ENCODE measurements around the gene CEND1.

The CEND1 gene

GRCh38 chr11:798093-798713, 8.3 kb upstream of the CEND1 start, which contains the start of gene SLC25A22:
Gene SLC25A22, minus strand, starts transcription at chr11:798281. Its CDS starts 3,275 bp downstream, at chr11:795006.
- Histone ChIP-seq H3K4me1 (ENCODE audit: control insufficient read depth, low read length) (peaks cover 33% of the 10 kb centered on the region), H3F3A (ENCODE audit: control insufficient read depth, insufficient read depth) (peaks cover 12% of the 10 kb centered on the region; the same call in 1 of the 2 replicates), H3K79me2 (ENCODE audit: control insufficient read depth, low read length) (peaks cover 25% of the 10 kb centered on the region), H4K20me1 (ENCODE audit: control insufficient read depth, insufficient read depth, low read depth, low read length) (peaks cover 4% of the 10 kb centered on the region; the same call in 1 of the 2 replicates), H3K9me3 (ENCODE audit: control insufficient read depth, insufficient read depth, low read length) (no peaks in the 10 kb centered on the region), H3K4me3 (ENCODE audit: low read length) (peak within 1 kb of the TSS; percentile 93), H3K27ac (ENCODE audit: low read depth, low read length) (peak within 1 kb of the TSS; percentile 80), H3K9me2 (replicated peaks; ENCODE audit: control insufficient read depth, low read length) (no peaks in the 10 kb centered on the region), H3K36me3 (ENCODE audit: control insufficient read depth, low read length) (peaks cover 52% of the 10 kb centered on the region), H3K27me3 (ENCODE audit: control insufficient read depth, low read length) (no peaks in the 10 kb centered on the region), H3K4me2 (ENCODE audit: low read length) (peak within 1 kb of the TSS; percentile 97)
- TF ChIP-seq CTCF (IDR thresholded peaks at IDR 0.05; ENCODE audit: low read depth, low read length, poor library complexity, severe bottlenecking) (peak; percentile 73), EZH2phosphoT487 (IDR thresholded peaks at IDR 0.05; ENCODE audit: borderline replicate concordance, low read length) (no peak)

GRCh38 chr11:797296-798092, 7.6 kb upstream of the CEND1 start:
- H3K9me3 ChIP-seq (ENCODE audit: control insufficient read depth, insufficient read depth, low read length) = no peaks in the 10 kb centered on the region
- no peak for TF ChIP-seq CTCF (IDR thresholded peaks at IDR 0.05; ENCODE audit: low read depth, low read length, poor library complexity, severe bottlenecking)
- TF ChIP-seq EZH2phosphoT487 (IDR thresholded peaks at IDR 0.05; ENCODE audit: borderline replicate concordance, low read length) = no peak
- peaks cover 33% of the 10 kb centered on the region for H3K4me1 ChIP-seq (ENCODE audit: control insufficient read depth, low read length)
- H3F3A ChIP-seq (ENCODE audit: control insufficient read depth, insufficient read depth) = peaks cover 12% of the 10 kb centered on the region; the same call in 1 of the 2 replicates
- peak overlapping the region; percentile 97 for H3K4me2 ChIP-seq (ENCODE audit: low read length)
- peak overlapping the region; percentile 80 for H3K27ac ChIP-seq (ENCODE audit: low read depth, low read length)
- H3K36me3 ChIP-seq (ENCODE audit: control insufficient read depth, low read length) = peaks cover 48% of the 10 kb centered on the region
- H4K20me1 ChIP-seq (ENCODE audit: control insufficient read depth, insufficient read depth, low read depth, low read length) = peaks cover 4% of the 10 kb centered on the region; the same call in 1 of the 2 replicates
- peak overlapping the region; percentile 93 for H3K4me3 ChIP-seq (ENCODE audit: low read length)
- no peaks in the 10 kb centered on the region for H3K9me2 ChIP-seq (replicated peaks; ENCODE audit: control insufficient read depth, low read length)
- peaks cover 25% of the 10 kb centered on the region for H3K79me2 ChIP-seq (ENCODE audit: control insufficient read depth, low read length)
- H3K27me3 ChIP-seq (ENCODE audit: control insufficient read depth, low read length) = no peaks in the 10 kb centered on the region

- peak overlapping the region; percentile 97 for H3K4me2 ChIP-seq (ENCODE audit: low read length)
- no peaks in the 10 kb centered on the region for H3K9me3 ChIP-seq (ENCODE audit: control insufficient read depth, insufficient read depth, low read length)
- TF ChIP-seq EZH2phosphoT487 (IDR thresholded peaks at IDR 0.05; ENCODE audit: borderline replicate concordance, low read length) (no peak), CTCF (IDR thresholded peaks at IDR 0.05; ENCODE audit: low read depth, low read length, poor library complexity, severe bottlenecking) (no peak)
- peaks cover 33% of the 10 kb centered on the region for H3K4me1 ChIP-seq (ENCODE audit: control insufficient read depth, low read length)
- H3F3A ChIP-seq (ENCODE audit: control insufficient read depth, insufficient read depth) = peaks cover 12% of the 10 kb centered on the region; the same call in 1 of the 2 replicates
- H3K4me3 ChIP-seq (ENCODE audit: low read length) = peak overlapping the region; percentile 93
- peaks cover 41% of the 10 kb centered on the region for H3K36me3 ChIP-seq (ENCODE audit: control insufficient read depth, low read length)
- peaks cover 25% of the 10 kb centered on the region for H3K79me2 ChIP-seq (ENCODE audit: control insufficient read depth, low read length)
- H3K9me2 ChIP-seq (replicated peaks; ENCODE audit: control insufficient read depth, low read length) = no peaks in the 10 kb centered on the region
- peaks cover 4% of the 10 kb centered on the region; the same call in 1 of the 2 replicates for H4K20me1 ChIP-seq (ENCODE audit: control insufficient read depth, insufficient read depth, low read depth, low read length)
- H3K27ac ChIP-seq (ENCODE audit: low read depth, low read length) = peak overlapping the region; percentile 80
- H3K27me3 ChIP-seq (ENCODE audit: control insufficient read depth, low read length) = no peaks in the 10 kb centered on the region
Observed at GRCh38 chr11:796565-797295, 6.8 kb upstream of the CEND1 start.

All from DOHH2 (cell line).